Dermis microvascular lymphatic vessel endothelial cell (primary cell): ENCODE measurements around the gene MAST2. TPM values are rescaled to one million over a fixed set of nuclear protein-coding genes. Genes with fewer than 3 reads are reported as not detected.

Experiments used
- DNase-seq, 2 donors: peaks; one replicate each; pipeline versions ENCODE4 v3.0.0 to v3.0.0-alpha.2; 2010; ENCODE audit warnings: low read depth in 2 of 2
- total RNA-seq: library from RNA; depleted of rRNA; stranded (reverse); fragments of >200 nt; gene quantifications from 2 replicates; pipeline ENCODE4 v1.2.1, GENCODE V29; 2014

The MAST2 gene
- total RNA-seq, 1 donor from 2014 or later = 11.2 TPM

- peak in 1 of 2 donors; percentile 75 for DNase-seq
These were observed 175.8 kb downstream of the MAST2 start for GRCh38 chr1:45979074-45979777.

GRCh38 chr1:45979778-45980176 lies 176.4 kb downstream of the MAST2 start:
- DNase-seq = no peak

- DNase-seq = no peak
These were observed 178.9 kb downstream of the MAST2 start for GRCh38 chr1:45982359-45982758.

GRCh38 chr1:45983967-45984366 lies 180.6 kb downstream of the MAST2 start:
- DNase-seq = no peak

- DNase-seq = no peak
These were observed 183.8 kb downstream of the MAST2 start for GRCh38 chr1:45987204-45987603.

GRCh38 chr1:45989249-45989648 lies 185.8 kb downstream of the MAST2 start:
- DNase-seq = no peak

- DNase-seq = no peak
These were observed 191.0 kb downstream of the MAST2 start for GRCh38 chr1:45994423-45994822.

- DNase-seq = no peak
These were observed 191.9 kb downstream of the MAST2 start for GRCh38 chr1:45995298-45995697.

- DNase-seq = no peak
These were observed 194.7 kb downstream of the MAST2 start for GRCh38 chr1:45998020-45998617.

- DNase-seq = no peak
These were observed 196.1 kb downstream of the MAST2 start for GRCh38 chr1:45999507-45999906.

- DNase-seq = peak in 1 of 2 donors; percentile 16
These were observed 197.8 kb downstream of the MAST2 start for GRCh38 chr1:46001081-46001785.

- DNase-seq = no peak
These were observed 199.2 kb downstream of the MAST2 start for GRCh38 chr1:46002551-46003150.

GRCh38 chr1:46003315-46003714 lies 199.9 kb downstream of the MAST2 start:
- DNase-seq = no peak

- no peak for DNase-seq
These were observed 201.1 kb downstream of the MAST2 start for GRCh38 chr1:46004492-46004891.

GRCh38 chr1:46005594-46005993 lies 202.2 kb downstream of the MAST2 start:
- DNase-seq = no peak

GRCh38 chr1:46008585-46008984 lies 205.2 kb downstream of the MAST2 start:
- no peak for DNase-seq

GRCh38 chr1:46010611-46011010 lies 207.2 kb downstream of the MAST2 start:
- DNase-seq = no peak

GRCh38 chr1:46011121-46011695 lies 207.8 kb downstream of the MAST2 start:
- DNase-seq = no peak

GRCh38 chr1:46012236-46012635 lies 208.8 kb downstream of the MAST2 start:
- no peak for DNase-seq

GRCh38 chr1:46013581-46013980 lies 210.2 kb downstream of the MAST2 start:
- no peak for DNase-seq

- DNase-seq = no peak
These were observed 214.6 kb downstream of the MAST2 start for GRCh38 chr1:46017876-46018503.
